Small intestine (tissue), 7 donors: Measurements from ENCODE around the gene CEP135. TPM values are rescaled to one million over a fixed set of nuclear protein-coding genes. Genes with fewer than 3 reads are reported as not detected.

Experiments used
- DNase-seq, 2 donors: peaks; one replicate each; pipeline versions ENCODE4 v3.0.0 to v3.0.0-alpha.2; 2013
- FAIRE-seq: peaks from 2 replicates; lab custom pipeline; 2012; peaks lifted over from hg19 to GRCh38; lab: Jason Lieb, UNC
- H3K27ac ChIP-seq, 3 donors: one replicate each; pipeline ENCODE4 v1.5.1; 2013; ENCODE audit warnings: low read length in 2 of 3, mild to moderate bottlenecking in 2 of 3, control low read depth in 1 of 3, inconsistent platforms in 1 of 3, low read depth in 1 of 3, moderate library complexity in 1 of 3
- H3K27me3 ChIP-seq, 3 donors: one replicate each; pipeline ENCODE4 v1.6.1; 2013; ENCODE audit warnings: low read length in 3 of 3, inconsistent platforms in 1 of 3; ENCODE audit not compliant: control insufficient read depth in 3 of 3, insufficient read depth in 3 of 3
- H3K36me3 ChIP-seq, 3 donors: one replicate each; pipeline ENCODE4 v1.6.1; 2013; ENCODE audit warnings: low read length in 3 of 3, inconsistent platforms in 1 of 3, low read depth in 1 of 3, mild to moderate bottlenecking in 1 of 3, moderate library complexity in 1 of 3; ENCODE audit not compliant: control insufficient read depth in 3 of 3, insufficient read depth in 2 of 3
- H3K4me1 ChIP-seq, 3 donors: one replicate each; pipeline ENCODE4 v1.6.1; 2013; ENCODE audit warnings: low read length in 2 of 3, inconsistent platforms in 1 of 3, low read depth in 1 of 3, mild to moderate bottlenecking in 1 of 3, moderate library complexity in 1 of 3; ENCODE audit not compliant: control insufficient read depth in 3 of 3, insufficient read depth in 2 of 3
- H3K4me3 ChIP-seq, 3 donors: one replicate each; pipeline ENCODE4 v1.5.1; 2013; ENCODE audit warnings: low read length in 3 of 3, control low read depth in 1 of 3, inconsistent platforms in 1 of 3, low read depth in 1 of 3, mild to moderate bottlenecking in 1 of 3, moderate library complexity in 1 of 3
- H3K9me3 ChIP-seq, 2 donors: one replicate each; pipeline ENCODE4 v1.6.1; 2013; ENCODE audit warnings: low read depth in 1 of 2, low read length in 1 of 2; ENCODE audit not compliant: control insufficient read depth in 2 of 2, insufficient read depth in 1 of 2
- WGBS, 3 donors: extraction: QIAGEN DNeasy Blood & Tissue Kit; methylation state at CpG; one replicate each; pipeline ENCODE4 v1.1.7; 2013; 5-methylcytosine and 5-hydroxymethylcytosine counted together
- polyA plus RNA-seq, 4 donors: library from polyadenylated mRNA; stranded (reverse) in 3 of 4; unstranded in 1 of 4; fragments of 200-250 nt in 3 of 4; fragments of 120-200 nt in 1 of 4; gene quantifications; one replicate each; pipeline versions ENCODE4 v1.2.1 to v1.2.3, GENCODE V29; 2013
- donor health status: healthy with polysubstance abuse.
- donor health status: control.
- donor health status: control.
- donor health status: Bipolar disorder and iron deficiency.
- donor health status: healthy.

CEP135 gene
- polyA plus RNA-seq, 4 donors, result 1.4 to 9.7 (median 2.2) TPM

- WGBS, 3 donors, result 58 to 71% (median 63%) methylated on average over 4 of the region's 4 CpGs
- FAIRE-seq, result no peak
- no peak overlapping the region for H3K4me3 ChIP-seq
These were observed 130.1 kb downstream of the CEP135 start for GRCh38 chr4:56078866-56079265.

GRCh38 chr4:56080384-56080783, 131.6 kb downstream of the CEP135 start:
- Histone ChIP-seq H3K27ac (no peak overlapping the region), H3K4me1 (peaks cover 0 to 2% (median 0%) of the 10 kb centered on the region in 3 donors), H3K9me3 (peaks cover 0 to 20% of the 10 kb centered on the region in 2 donors), H3K27me3 (no peaks in the 10 kb centered on the region), H3K4me3 (no peak overlapping the region), H3K36me3 (peaks cover 0 to 2% (median 0%) of the 10 kb centered on the region in 3 donors)
- FAIRE-seq, result no peak
- peak; percentile 39 to 72 for DNase-seq
- 30 to 61% (median 38%) methylated on average over 4 of the region's 4 CpGs for WGBS, 3 donors

More at GRCh38 chr4:56078866-56079265, 130.1 kb downstream of the CEP135 start:
- peaks cover 0 to 2% (median 0%) of the 10 kb centered on the region in 3 donors for H3K36me3 ChIP-seq
- no peaks in the 10 kb centered on the region for H3K27me3 ChIP-seq
- peaks cover 0 to 2% (median 0%) of the 10 kb centered on the region in 3 donors for H3K4me1 ChIP-seq
- H3K9me3 ChIP-seq, result peaks cover 0 to 20% of the 10 kb centered on the region in 2 donors
- DNase-seq, result no peak
- no peak overlapping the region for H3K27ac ChIP-seq

- Histone ChIP-seq H3K36me3 (peaks cover 0 to 2% (median 0%) of the 10 kb centered on the region in 3 donors), H3K27ac (no peak overlapping the region), H3K27me3 (no peaks in the 10 kb centered on the region), H3K4me1 (peaks cover 0 to 5% (median 0%) of the 10 kb centered on the region in 3 donors), H3K9me3 (peaks cover 0 to 9% of the 10 kb centered on the region in 2 donors), H3K4me3 (no peak overlapping the region)
- DNase-seq (no peak), FAIRE-seq (no peak)
These were observed 134.1 kb downstream of the CEP135 start for GRCh38 chr4:56082829-56083228.

Other genes starting within 250 kb of the CEP135 start
- under 1 TPM in 1 of 4 donors, not detected in 3; 0.31 TPM for gene EXOC1L, start 129.2 kb upstream of the CEP135 start, polyA plus RNA-seq
- 10 to 100 TPM; 15.3 to 37.9 (median 20.9) TPM for gene EXOC1, start 95.3 kb upstream of the CEP135 start, polyA plus RNA-seq